ENCODE results near the gene PTPMT1.

PTPMT1 gene

DNA sequence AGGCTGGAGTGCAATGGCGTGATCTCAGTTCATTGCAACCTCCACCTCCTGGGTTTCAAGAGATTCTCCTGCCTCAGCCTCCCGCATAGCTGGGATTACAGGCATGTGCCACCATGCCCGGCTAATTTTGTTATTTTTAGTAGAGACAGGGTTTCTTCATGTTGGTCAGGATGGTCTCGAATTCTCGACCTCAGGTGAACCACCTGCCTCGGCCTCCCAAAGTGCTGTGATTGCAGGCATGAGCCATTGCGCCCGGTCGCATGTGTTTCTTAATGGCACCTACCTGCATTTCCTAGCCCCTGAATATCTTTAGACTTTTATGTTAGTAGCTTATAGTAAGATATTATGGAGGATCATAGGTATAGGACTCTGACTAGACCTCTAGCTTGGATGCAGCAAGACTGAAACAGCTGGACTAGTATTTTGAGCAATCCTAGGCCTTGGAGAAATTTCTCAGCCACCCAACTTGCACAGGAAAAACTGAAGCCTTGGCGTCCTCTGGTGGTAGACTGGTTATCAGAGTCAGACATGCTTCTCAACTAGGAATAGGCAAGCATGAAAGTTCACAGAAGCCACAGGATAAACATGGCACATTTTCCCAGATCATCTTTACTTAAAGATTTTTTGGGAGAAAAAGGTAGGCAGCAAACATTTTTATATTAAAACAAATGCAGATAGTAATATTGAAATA is 51.5 kb downstream of the PTPMT1 start:
- peak; percentile 70 for DNase-seq

DNA sequence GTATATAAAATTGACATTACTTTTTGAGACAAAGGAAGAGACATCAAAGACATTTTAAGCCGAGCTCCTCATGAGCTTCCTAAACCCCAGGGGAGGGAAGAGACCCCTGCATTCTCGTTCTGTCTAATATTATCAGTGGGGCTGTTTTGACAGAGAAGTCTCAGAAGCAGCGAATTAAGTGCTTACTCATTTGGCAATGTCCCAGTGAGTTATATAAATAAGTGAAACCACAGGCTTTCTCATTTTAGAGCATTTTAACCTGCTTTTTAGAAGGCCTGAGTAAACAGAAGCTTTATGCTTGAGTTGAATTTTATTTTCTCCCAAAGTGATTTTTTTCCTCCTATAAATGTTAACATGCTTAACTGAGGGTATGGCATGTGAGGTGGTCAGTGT is 52.0 kb downstream of the PTPMT1 start:
- no peak for DNase-seq

DNA sequence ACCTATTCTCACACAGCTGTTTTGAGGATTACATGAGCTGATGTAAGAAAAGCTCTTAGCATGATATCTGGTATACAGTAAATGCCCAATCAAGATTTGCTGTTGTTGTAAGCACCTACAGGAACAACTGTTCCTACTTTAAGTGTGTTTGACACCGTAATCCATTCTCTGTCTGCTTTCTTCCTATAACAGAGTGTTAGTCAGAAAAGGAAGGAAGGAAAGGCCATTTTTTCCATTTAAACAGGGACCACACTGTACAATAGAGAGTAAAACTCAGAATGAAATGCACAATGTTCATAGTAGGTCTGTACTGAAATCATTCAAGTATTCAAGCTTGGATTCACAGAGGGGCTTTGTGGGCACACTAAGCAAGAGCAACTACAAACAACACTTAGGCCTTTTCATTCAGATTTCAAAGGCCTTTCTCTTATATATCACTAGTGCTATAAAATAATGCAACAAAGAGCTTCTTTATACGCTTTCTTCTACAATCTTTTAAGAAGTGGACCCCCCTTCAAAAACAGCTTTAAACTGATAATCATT is 55.5 kb downstream of the PTPMT1 start:
- DNase-seq, result no peak
